ENCODE data around the gene CDK5. TPM values are rescaled to one million over a fixed set of nuclear protein-coding genes. Genes with fewer than 3 reads are reported as not detected.

Gene CDK5
- total RNA-seq, 2 donors from 2014 or later, result 4.7 TPM

Other genes with a start within 250 kb of the CDK5 start
- gene AOC1, start 205.4 kb downstream of the CDK5 start, total RNA-seq, result not detected
- gene KCNH2, start 79.6 kb downstream of the CDK5 start, total RNA-seq, result 1 to 10 TPM; 2.2 to 5.6 TPM
- gene NOS3, start 66.9 kb downstream of the CDK5 start, total RNA-seq, result 1 to 10 TPM; 9.4 to 9.6 TPM
- gene ATG9B, start 33.4 kb downstream of the CDK5 start, total RNA-seq, result 10 to 100 TPM in 1 of 2 donors, 1 to 10 TPM in 1; 5.3 to 12.2 TPM
- 10 to 100 TPM; 47.7 to 60.1 TPM for gene ABCB8, start 29.4 kb downstream of the CDK5 start, total RNA-seq
- 1 to 10 TPM; 6.7 to 9.1 TPM for gene ASIC3, start 9.4 kb downstream of the CDK5 start, total RNA-seq
- gene SLC4A2, start 1.7 kb upstream of the CDK5 start, total RNA-seq, result 10 to 100 TPM; 48.9 to 61.3 TPM
- gene FASTK, start 22.9 kb upstream of the CDK5 start, total RNA-seq, result 10 to 100 TPM; 67.7 to 82.2 TPM
- 10 to 100 TPM; 46.6 to 52.4 TPM for gene TMUB1, start 25.6 kb upstream of the CDK5 start, total RNA-seq
- 10 to 100 TPM; 45.6 to 53.0 TPM for gene AGAP3, start 28.6 kb upstream of the CDK5 start, total RNA-seq
- not detected for gene GBX1, start 109.8 kb upstream of the CDK5 start, total RNA-seq
- not detected for gene ASB10, start 129.4 kb upstream of the CDK5 start, total RNA-seq
- gene H2BK1, start 152.6 kb upstream of the CDK5 start, total RNA-seq, result 1 to 10 TPM; 1.0 to 4.1 TPM
- gene ABCF2, start 169.3 kb upstream of the CDK5 start, total RNA-seq, result 10 to 100 TPM; 24.2 to 26.7 TPM
- 10 to 100 TPM; 39.4 to 41.6 TPM for gene CHPF2, start 174.6 kb upstream of the CDK5 start, total RNA-seq
- gene SMARCD3, start 190.8 kb upstream of the CDK5 start, total RNA-seq, result 10 to 100 TPM in 1 of 2 donors, 1 to 10 TPM in 1; 9.8 to 10.7 TPM

All from T-helper 17 cell (primary cell).